HPDE6-E6E7 (cell line): ENCODE results near the gene NFATC2.
A peak's percentile ranks its signal among the peaks of the same experiment; 100 is the strongest.
"Not testable (repeated sequence)": the region's sequence is repeated elsewhere in the genome, so short reads cannot be mapped to it uniquely, and the experiment has no call there.

Experiments used
- DNase-seq: peaks from one replicate; pipeline ENCODE4 v3.0.0; 2011; ENCODE audit warnings: missing footprints; ENCODE audit errors: extremely low spot score

The NFATC2 gene

DNA sequence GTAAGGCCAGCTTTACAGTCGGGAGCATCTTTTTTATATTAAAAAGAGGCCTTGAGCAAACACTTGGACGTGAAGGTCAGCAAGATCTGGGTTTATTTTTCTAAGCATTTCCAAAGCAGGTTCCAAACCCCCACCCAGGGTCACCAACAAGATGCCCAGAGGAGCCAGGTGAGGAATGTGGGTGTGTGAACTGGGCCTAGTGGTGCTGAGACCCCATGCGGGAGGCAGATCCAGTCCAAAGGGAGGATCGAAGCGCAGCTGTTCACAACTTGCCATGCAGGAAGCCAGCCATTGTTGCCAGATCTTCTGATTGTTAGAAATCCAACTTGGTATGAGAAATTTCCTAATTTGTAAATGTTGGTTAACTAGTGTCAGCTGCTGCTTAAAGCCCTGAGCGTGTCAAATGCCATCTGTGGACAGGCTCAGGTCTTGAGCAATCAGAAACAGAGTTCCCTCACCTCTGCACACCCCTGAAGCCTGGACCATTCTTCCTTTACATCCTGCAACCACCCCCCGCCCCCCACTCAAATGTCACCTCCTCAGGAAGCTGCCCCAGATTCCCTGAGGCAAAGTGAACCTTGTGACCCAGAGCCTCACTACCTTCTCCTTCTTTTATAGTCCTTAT is 46.5 kb downstream of the NFATC2 start:
- no peak for DNase-seq

GRCh38 chr20:51495291-51495690 is 47.2 kb downstream of the NFATC2 start:
- DNase-seq, result no peak

GRCh38 chr20:51494241-51495110 is 48.0 kb downstream of the NFATC2 start:
- DNase-seq, result no peak

DNA sequence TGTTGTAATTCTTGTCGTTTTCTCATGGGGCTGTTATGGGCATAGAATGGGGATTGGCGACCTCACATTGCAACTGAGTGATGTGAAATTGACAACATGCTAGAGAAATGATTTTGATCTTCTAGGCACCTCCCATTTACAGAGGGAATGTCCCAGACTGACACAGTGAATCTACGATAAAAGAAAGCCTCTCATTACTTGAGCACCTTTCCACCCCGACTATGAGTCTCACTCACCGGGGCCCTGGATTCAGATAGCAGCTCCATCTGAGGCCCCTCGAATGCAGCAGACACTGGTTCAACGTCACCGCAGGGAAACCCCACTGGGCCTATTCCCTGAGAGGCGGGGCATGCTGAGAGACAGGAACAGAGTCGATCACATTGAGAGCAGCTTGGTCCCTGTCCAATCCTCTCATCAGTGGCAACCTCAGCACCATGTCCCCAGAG is 49.1 kb downstream of the NFATC2 start:
- DNase-seq, result no peak

DNA sequence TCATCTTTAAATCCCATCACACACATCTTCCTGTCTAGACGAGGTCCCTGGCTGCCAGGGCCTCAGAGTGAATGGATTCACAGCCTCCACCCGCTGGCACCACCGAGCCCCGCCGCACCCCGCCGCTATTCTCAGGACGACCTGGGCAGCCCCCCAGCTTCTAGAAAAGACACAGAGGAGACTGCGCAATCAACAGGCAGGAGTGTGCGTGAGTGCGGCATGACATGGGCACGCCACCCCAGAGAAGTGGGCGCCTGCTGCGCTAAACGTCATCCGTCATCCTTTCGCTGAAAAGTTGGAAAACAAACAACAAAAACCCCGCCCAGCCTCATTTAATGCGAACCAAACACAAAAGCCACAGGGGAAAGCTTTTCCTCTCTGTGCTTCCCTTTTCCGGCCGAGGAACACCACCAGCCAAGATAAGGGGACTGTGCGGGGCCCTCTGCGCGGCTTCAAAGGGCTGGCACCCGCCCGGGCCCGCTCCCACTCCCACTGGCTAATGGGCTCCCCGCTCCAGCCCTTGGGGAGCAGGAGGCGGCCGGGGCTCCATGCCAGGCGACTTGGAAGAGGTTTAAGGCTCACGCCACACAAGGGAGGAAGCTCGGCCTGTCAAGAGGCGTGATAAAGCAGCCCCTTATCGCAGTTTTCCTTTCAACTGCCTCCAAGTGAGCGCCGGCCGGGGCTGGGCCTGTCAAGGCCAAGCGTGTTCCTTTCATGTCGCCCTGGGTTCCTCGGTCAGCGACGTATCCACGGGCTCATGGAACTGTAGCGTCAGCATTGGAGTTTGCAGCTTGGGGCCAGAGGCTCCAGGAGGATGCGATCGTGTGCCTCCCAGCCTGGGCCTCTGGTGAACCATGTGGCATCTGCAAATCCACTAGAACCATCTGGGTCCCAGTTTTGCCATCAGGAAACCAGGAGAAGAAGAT is 50.1 kb downstream of the NFATC2 start:
- no peak for DNase-seq

DNA sequence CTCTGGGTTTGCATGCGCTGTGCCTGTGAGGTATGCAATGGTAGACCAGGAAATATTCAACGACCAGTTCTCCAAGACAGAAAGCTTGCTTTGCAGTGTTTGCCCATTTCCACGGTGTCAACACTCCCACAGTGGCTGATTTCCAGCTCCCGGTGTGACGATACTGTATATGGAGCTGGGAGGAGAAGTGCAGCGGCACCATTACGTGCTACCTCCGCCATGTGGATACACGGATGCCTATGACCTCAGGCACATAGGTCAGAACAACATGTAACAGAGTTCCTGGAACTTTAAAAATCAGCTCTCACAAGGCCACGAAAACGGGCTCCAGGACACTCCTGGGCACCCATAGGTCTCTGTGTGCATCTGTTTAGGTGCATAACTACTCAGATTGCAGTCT is 51.1 kb downstream of the NFATC2 start:
- no peak for DNase-seq

DNA sequence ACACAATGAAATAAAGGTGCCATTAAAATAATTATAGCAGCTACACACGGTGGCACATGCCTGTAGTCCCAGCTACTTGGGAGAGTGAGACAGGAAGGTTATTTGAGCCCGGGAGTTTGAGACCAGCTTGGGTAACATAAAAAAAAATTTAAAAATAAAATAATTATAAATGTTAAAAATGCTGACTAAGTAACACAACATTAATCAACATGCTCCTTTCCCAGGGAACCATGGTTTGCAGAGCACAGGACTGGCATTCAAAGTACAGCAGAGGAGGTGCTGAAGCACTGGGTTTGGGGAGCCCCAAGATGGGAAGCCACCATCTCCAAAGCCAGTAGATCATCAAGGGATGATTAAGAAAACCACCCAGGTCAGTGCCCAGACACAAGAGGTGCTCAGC is 51.9 kb downstream of the NFATC2 start:
- DNase-seq, result no peak

DNA sequence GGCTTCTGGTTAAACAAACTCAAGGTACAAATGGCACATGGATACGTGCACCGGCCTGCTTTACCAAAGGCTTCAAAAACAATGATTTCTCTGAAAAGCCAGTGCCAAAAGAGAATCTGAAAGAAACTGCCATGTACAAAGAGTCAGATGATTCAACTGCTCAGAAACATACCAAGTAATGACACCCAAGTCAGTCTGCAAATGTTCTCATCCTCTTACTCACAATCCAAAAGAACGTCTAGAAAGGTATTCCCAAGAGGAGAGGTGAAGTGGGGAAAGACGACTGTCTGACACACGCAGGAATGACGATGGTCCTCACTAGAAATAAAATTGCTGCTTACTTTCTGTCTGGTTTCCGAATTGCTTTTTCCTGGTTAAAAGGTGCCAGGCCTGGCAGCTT is 52.9 kb downstream of the NFATC2 start:
- DNase-seq, result no peak

GRCh38 chr20:51488331-51488730 is 54.2 kb downstream of the NFATC2 start:
- DNase-seq, result no peak

GRCh38 chr20:51487565-51488268 is 54.8 kb downstream of the NFATC2 start:
- peak; percentile 100 for DNase-seq

DNA sequence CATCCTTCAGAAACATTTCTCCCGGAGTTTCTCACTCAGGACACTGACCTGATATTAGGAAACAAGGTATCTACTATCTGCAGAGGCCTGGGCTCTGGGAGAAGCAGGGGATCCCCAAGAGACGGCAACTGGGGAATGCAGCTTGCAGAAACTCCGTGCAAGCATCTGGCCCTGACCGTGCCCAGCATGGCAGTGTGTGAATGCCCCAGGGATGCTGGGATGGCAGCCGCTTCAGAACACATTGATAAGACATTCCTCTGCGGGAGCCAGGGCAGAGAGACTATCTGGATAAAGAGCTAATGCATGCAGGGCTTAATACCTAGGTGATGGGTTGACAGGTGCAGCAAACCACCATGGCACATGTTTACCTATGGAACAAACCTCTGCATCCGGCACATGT is 55.4 kb downstream of the NFATC2 start:
- DNase-seq, result no peak

DNA sequence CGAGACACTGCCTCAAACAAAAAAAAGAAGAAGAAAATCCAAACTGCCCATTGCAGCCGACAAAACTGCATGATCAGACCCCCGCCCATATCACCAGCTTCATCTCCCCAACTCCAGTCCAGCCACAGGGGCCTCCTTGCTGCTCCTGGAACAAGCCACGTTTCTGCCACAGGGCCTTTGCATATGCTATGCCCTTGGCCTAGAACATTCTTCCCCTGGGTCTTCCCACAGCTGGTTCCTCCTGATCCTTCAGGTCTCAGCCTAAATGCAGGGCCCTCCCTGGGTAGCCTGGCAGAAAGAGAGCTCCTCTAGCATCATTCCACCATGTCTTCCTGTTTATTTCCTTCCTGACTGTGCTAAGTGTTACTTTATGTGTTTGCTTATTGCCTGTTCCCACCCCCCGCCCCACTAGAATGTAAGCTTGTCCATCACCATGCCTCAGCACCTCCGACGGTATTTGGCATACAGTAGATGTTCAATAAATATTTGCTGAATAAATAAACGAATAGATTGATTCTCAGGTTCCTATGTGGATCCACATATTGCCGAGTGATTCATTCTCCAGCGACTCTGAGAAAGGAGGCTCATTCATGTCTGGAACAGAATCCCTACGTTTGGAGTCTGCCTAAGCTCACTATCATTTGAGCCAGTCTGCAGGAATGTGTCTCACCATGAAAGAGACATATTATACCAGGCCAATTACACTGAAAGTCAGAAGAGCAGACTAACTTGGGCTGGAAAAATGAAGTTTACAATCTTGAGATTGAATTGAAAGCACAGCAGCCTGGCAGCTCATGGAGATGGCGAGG is 56.1 kb downstream of the NFATC2 start:
- no peak for DNase-seq

GRCh38 chr20:51484831-51485230 is 57.7 kb downstream of the NFATC2 start:
- DNase-seq, result no peak

DNA sequence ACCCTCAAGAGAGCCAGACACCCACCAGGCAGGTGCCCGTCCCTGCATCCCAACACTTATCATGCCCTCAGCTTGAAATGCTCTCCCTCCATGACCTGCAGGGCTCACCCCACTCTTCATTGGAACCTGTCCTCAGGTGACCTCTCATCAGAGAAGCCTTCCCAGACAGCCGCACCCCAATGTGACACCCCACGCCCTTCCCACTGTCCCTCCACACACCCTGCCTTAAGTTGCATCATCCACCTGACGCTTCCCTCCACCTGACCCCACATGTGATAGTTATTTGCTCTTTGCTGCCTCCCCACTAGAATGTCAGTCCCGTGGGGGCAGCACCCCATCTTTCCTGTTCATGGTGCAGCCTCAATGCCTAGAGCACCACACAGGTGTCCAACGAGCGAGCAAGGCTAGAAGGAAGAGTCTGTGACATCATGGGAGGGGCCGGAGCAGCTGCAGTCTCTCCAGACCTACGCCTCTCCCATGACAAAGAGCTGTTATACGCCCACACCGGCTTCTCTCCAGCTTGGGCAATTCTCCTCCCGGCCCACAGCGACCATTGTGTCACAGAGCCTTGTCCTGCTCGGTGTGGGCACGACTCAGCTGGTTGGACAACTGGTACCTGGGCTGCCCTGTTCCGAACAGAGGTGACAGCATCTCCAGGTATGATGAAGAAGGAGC is 58.2 kb downstream of the NFATC2 start:
- no peak for DNase-seq

DNA sequence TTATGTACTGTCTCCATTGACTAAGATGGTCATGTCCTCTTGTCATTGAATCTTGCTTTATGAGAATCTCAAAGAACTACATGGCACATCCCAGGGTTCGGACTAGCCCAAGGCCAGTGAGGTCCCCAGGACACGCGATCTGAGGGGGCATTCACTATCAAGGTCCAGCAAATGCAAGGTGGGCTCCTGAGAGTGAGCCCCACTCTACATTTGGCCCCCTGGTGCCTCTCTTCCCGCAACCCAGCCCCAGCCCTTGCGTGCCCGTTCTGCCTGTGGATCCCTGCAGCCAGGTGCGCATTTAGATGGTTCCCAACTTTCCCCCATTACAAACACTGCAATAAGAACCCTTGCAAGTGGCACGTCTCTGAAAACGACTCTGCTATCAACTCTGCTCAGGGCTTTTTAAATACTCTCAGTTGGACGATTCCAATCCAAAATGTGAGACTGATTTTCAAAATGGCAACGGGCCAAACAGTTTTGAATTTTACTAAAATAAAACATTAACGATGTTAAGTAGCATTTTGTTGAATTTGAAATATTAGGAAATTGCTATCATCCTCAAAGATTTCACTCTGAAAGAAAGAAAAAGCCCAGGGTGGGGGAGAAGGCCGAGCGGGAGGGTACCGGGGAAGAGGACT is 59.6 kb downstream of the NFATC2 start:
- no peak for DNase-seq

GRCh38 chr20:51481341-51481914 is 61.1 kb downstream of the NFATC2 start:
- no peak for DNase-seq

DNA sequence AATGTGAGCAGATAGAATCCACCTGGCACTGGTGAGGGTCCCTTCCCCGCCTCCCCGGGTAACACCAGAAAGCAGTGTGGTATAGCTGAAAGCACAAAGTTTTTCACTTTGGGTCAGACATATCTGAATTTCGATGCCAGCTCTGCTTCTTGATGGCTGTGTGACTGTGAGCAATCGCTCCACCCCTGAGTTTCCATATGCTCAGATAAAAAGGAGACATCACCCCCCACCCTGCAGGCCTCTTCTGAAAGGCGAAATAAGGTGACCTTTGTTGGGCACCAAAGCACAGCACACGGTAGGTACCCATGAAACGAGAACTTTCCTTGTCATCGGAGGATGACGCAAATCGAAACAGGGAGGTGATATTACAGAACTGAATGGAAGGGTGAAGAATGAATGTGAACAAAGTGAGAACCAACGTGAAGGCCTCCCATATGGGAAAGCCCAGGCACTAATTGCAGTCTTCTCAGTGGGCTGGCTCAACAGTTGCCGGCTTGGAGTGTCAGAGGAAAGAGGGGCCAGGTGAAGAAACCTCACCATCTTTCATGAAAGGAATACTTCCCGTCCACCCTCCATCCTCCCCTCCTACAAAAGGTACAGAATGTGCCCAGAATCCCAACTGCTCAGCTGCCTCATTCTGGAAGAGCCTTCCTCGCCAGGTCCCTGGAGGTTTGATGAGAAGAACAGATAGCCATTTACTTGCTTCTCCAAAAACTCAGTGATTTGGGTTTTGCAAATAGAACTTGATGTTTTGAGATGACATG is 61.8 kb downstream of the NFATC2 start:
- no peak for DNase-seq

GRCh38 chr20:51476106-51476505 is 66.4 kb downstream of the NFATC2 start:
- DNase-seq, result not testable (repeated sequence)

- no peak for DNase-seq
Observed at GRCh38 chr20:51473771-51474170, 68.7 kb downstream of the NFATC2 start.
